Raji (cell line): Measurements from ENCODE around the gene EXTL1.

ENCODE experiments used
- POLR2A ChIP-seq: IDR thresholded peaks from 2 replicates; pipeline ENCODE4 v1.6.1; 2011; ENCODE audit warnings: low read depth, low read length, control low read depth; ENCODE audit not compliant: insufficient read depth

The EXTL1 gene

DNA sequence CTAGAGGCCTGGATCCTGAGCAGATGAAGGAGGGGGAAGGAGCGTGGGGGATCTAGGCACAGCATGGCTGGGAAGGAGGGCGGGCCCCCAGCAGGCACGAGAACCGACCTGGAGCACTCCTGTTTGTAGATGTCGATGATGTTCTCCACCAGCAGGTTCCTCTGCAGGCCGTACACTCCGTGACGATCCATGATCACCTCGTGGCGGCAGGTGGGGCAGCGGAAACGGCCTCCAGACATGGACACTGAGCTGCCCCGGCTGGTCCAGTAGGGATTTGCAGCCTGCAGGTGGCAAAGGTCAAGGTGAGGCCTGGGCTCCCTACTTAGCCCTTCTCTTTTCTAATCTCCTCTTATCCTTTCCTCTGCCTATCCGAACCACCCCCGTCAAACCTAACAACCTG, 44.6 kb downstream of the EXTL1 start:
- TF ChIP-seq POLR2A, result no peak

DNA sequence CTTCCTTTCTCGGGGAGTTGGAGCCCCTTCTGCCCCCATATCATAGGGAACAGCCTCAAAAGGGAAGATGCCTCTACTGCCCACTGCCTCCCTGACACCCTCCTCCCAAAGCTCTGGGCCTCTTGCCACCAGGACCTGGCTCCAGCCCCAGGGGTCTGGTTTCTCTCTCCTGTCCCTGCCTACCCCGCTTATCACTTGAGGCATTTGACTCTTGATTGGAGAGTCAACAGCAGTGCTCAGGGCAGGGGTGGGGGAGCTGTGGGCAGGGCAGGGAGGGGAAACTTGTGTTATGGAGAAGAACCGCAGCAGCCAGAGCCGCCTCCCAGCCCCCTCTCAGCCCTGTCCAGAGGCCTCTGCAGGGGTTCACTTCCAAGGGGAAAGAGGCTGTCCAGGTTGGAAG, 45.3 kb downstream of the EXTL1 start:
- no peak for TF ChIP-seq POLR2A

DNA sequence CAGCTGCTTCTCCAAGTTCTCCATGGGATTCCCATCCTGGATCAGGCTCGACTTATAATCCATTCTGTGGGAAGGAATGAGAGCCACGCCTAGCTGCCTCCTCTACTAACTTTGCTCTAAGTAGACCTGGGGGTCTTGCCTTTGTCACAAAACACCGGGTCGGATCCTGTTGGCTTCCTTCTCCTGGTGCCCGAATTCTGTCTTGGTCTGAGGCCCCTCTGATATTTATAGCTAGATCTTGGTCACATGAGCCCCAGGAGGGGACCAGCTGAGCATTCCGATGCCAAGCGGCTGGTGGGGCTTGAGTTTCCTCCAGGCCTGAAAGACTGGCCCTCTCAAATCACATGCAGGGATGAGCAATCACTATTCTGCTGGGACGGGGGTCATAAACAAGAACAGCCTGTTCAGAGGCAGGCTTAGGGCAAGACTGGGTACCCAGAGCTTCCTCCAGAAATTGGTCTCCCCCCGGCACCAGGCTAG, 45.9 kb downstream of the EXTL1 start, which contains the start of gene TRIM63:
TSS of gene TRIM63 (minus strand) at position 199 of the 480 bp plus-strand sequence. CDS start at position 63, 136 bp downstream.
- no peak for TF ChIP-seq POLR2A

DNA sequence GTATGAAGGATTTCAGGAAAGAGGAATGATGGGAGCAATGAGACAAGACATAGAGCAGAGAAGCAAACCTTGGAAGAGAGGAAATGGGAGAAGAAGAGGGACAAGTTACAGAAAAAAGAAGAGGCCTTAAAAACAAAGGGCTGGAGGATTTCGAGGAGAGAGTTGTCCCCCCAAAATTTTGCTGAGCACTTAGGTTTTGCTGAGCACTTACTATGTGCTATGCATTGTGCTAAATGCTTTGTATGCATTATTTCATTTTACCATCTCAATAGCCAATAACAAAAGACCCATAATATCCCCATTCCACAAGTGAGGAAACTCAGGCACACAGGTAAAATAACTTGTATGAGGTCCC, 48.3 kb downstream of the EXTL1 start:
- TF ChIP-seq POLR2A, result no peak

DNA sequence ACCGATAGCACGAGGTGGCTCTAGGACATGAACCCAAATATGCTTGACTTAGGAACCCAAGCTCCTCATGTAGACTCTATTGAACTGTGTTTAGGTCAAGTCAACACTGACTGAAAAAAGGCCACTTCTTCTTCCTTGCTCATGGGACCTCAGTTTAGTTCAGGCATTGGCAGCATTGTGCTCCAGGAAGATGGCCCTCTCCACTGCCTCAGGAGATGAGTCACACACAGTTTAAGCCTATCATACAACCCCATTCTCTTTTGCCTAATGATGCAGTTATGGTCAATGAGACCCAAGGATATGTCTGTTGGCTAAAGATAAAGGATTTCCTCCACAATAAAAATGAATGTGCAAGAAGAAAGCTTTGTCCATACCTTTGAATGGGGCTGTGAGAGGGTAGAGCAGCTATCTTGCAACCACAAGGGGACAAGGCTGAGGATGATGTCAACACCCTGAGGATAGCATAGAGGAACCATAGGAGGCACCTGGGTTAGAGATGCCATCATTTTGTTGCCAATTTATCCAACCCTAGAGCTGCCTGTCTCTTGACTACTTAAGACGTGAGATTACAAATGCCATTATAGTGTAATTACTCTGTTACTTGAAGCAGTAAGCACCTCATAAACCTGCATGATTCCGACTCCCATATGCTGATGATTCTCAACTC, 48.9 kb downstream of the EXTL1 start:
- no peak for TF ChIP-seq POLR2A

DNA sequence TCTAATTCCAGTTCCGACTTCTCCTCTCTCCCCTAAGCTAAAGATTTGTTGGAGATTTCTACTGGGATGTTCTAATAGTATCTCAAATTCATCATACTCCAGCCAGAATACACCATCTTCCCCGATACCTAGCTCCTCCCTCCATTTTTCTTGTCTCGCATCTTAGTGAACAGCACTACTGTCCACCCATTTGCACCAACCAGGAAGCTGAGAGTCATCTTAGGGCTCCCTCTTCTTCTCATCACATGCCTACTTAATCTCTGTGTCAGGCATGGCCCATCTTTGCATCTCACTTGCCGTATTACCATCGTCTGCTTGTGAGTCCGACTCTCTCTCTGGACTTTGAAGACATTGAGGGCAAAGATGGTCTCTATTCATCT, 49.4 kb downstream of the EXTL1 start:
- no peak for TF ChIP-seq POLR2A

DNA sequence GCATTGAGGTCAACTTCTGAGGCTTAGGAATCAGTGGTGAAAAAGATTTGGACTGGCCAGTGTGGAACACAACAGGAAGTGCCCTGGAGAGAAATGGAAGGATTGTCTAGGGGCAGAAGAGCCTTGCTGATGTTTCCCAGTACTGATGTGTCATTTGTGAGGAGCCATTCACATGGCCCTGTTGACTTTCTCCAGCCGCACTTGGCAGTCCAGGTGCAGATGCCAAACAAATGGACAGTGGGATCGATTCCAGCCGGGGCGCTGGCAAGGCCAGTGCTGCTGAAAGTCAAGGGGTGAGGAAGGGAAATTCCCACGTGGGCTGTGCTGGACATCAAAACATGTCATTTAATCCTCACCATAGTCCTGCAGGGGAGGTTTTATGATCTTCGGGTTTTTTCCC, 50.7 kb downstream of the EXTL1 start:
- no peak for TF ChIP-seq POLR2A

DNA sequence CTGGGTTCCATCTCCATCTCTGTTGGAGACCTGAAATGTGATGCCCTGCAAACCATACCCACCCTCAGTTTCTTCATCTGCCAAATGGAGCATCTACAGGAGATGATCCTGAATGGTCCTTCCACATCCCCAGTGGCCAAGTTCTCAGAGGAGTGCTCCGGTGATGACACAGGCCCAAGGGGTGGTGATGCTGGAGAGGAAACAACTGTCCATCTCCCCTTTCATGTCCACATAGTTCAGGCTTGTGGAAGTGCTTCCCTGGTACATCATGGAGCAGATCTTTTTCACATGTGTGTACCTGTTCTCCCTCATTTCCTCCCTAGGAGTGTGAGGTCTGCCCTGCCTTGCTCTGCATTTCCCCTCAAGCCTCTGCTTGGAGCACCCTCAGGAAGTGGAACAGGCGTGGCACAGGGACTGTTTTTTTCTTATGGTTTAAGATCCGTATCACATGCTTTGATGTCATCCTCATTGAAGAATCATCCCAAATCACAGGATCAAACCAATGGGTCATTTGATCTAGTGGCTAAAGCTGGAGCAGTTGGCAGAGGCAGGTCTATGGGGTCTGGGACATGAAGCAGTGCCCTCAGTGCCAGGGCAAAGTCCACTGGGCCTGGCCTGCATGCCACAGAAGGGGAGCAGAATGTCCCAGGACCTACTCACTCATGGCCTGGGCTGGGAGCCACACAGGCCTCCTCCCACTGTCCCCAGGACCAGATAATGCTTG, 54.0 kb downstream of the EXTL1 start:
- no peak for TF ChIP-seq POLR2A

DNA sequence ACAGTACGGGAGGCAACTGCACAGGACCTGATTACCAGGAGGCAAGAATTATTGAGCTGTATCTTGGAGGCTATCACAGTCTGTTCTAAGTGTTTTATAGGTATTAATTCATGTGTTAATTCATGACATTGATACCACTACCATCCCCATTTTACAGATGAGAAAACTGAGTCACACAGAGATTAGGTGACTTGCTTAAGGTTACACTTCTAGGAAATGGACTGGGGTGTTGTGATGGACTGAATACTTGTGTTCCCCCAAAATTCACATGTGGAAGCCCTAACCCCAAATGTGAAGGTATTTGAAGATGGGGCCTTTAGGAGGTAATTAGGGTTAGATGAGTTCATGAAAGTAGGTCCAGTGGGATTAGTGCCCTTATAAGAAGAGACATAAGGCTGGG, 55.9 kb downstream of the EXTL1 start:
- no peak for TF ChIP-seq POLR2A

DNA sequence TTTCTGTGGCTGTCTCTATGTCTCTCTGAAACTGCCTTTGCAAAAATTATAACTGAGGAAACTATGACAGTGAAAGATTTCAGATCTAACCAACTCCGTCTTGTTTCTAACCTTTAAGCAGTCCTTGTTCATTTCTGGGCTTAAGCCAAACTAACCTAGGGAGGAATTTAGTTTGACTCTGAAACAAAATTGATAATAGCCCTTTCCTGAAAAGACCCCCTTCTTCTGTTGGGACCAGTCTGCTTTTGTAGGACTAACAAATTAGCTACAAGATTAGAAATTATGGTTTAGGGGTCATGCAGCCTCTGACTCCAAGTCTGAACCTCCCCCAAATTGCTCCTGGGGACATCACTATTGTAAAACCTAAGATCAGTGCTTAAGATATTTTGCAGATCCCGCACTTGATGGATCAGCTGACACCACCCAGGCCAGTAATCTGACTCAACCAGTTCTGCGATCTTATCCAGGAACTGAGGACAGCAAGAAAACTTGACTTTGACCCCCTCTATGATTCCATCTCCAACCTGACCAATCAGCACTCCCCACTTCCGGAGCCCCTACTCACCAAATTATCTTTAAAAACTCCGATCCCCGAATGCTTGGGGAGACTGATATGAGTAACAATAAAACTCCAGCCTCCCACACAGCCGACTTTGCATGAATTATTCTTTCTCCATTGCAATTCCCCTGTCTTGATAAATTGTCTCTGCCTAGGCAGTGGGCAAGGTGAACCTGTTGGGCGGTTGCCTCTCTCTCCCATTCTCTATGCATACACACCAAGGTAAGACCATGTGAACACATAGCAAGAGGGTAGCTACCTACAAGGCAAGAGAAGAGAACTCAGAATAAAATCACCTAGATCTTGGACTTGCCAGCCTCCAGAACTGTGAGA, 57.0 kb downstream of the EXTL1 start:
- no peak for TF ChIP-seq POLR2A

DNA sequence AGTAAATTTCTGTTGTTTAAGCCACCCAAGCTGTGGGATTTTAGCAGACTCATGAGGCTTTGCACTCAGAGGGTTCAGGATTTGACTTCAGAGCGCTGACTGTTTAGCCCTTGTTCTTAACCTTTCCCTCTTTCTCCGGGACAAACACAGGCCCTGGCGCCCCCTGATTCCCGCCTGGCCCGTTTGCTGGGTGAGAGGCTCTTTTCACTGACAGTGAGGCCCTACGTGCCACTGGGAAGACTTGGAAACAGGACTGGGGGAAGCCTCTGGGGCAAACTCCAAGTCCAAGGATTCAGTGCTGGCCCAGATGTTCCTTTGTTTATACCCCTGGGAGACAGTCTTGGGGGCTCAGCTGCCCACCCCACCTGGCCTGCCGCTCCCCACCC, 57.6 kb downstream of the EXTL1 start:
- TF ChIP-seq POLR2A, result no peak

DNA sequence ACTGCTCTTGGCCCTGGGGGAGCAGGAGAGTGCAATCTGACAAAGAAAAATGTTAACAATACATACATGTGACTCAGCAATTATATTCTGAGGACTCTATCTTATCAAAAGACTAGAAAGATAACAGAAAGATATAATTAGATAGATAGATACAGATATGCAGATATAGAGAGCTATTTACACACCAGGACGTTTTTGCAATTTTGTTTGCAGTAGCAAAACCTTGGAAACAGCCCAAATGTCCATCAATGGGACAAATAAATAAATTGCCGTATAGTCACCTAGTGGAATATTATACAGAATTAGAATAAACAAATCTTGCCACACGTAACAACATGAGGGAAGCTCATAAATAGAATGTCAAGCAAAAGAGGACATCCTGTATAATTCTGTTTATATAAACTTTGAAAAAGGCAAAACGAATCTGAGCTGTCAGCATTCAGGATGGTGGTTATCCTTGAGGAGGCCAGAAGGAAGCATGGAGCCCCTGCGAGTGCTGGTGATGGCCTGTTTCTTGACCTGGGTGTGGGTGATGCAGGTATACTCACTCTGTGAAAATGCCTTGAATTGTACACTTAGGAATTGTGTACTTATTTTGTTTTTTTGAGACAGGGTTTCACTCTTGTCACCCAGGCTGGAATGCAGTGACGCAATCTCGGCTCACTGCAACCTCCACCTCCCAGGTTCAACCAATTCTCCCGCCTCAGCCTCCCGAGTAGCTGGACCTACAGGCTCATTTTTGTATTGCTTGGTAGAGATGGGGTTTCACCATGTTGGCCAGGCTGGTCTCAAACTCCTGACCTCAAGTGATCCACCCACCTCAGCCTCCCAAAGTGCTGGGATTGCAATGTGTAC, 58.6 kb downstream of the EXTL1 start:
- TF ChIP-seq POLR2A, result no peak

DNA sequence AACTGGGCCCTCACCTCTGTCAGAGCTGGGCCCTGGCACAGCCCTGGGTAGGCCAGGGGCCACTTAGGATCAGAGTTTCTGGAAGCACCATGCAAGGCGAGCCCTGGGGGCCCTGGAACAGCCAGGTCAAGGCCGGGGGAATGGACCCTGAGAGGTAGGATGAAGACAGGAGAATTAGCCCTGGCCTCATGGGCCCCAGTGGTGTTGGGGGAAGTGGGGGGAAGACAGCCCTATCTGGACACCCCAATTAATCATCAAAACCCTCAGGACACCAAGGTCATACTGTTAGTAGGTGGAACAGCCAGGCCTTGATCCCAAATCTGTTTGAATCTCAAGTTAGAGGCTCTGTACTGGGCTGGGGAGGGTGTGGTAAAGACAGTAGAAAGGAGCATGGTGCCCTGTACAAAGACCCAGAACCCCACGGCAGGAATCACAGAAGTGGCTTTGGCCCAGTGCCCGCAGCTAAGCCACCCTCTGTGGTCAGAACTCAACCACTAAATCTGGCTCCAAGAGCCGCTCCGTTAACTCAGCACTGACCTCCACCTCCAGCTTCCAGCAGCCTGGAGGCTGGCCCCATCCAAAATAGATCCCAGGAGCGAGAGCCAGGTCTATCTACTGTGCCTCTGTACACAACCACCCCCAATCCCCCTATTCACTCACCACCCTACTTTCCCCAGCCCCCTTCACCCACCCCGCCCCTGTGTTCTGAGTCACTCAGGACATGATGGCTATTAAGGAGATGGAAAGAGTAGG, 59.9 kb downstream of the EXTL1 start:
- no peak for TF ChIP-seq POLR2A

DNA sequence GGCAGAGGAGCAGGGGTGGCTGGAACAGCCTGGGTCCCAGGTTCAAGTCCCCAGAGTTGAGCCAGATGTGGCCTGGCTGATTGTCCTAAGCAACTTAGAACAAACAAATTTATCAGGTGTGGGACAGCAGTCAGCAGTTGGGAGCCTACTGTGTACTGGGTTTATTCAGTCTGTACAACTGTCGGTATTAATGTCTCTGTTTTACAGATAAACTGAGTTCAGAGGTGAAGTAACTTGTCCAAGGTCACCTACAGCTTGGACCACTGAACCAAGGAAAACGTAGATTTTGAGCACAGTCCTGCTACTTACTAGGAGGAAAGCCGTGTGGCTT, 60.4 kb downstream of the EXTL1 start:
- no peak for TF ChIP-seq POLR2A

DNA sequence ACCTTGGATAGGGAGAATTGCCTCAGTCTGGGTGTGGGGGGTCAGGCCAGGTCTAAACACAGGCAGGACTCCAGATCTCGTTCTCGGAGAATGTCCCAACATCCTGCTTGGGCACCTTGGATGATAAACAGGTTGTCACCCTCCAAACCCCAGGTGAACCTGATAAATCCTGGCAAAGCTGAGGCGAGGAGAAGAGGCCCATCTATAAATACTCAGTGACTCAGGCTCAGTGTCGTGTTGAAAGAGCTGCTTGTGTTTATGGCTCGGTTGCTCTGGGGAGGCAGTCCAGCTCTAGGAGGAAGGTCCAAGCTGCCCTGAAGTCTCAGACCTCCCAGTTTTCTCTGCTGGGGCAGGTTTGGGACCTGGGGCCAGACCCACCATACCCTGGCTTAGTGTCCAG, 61.6 kb downstream of the EXTL1 start:
- TF ChIP-seq POLR2A, result no peak

DNA sequence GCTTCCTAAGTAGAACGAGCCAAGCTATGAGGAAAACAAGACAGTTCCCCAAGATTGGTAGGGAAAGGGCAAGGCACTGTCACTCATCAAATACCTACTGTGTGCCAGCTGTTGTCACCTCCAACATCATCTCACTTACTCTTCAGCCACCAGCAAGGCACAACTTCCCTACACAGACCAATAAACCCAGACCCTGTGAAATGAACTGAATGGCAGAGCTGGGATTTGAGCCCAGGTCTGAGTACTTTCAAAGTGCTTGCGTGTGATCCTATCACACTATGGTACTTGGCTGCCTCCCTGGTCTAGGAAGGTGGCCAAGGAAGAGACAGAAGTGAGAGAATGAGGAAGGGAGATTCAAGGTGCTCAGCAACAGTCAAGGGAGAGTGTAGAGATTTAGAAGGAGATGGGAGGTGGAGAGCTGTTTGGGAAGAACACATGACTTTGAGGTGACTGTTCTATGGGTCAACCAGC, 62.6 kb downstream of the EXTL1 start:
- no peak for TF ChIP-seq POLR2A
